GM23338 (cell line): ENCODE data around the gene TMEM45A. TPM values are rescaled to one million over a fixed set of nuclear protein-coding genes. Genes with fewer than 3 reads are reported as not detected.

Experiments
- ATAC-seq: fragments of 200-7000 bp; cut with Tn5 transposase; 3 replicates; pipeline ENCODE4 v1.9.1; 2020
- DNase-seq: peaks from one replicate; pipeline ENCODE4 v3.0.0-alpha.2; 2015; ENCODE audit warnings: low spot score
- H2AFZ ChIP-seq: fragments of 200-600 bp; sonication (generic); 2 replicates; pipeline ENCODE4 v1.8.0; 2016; ENCODE audit warnings: antibody characterized with exemption, mild to moderate bottlenecking, moderate library complexity
- H3F3A ChIP-seq: fragments of 200-600 bp; sonication (generic); replicated peaks from 2 replicates; pipeline ENCODE4 v1.8.0; 2017; ENCODE audit warnings: antibody characterized with exemption, mixed run types, low read depth
- H3K27ac ChIP-seq: fragments of 200-600 bp; sonication (generic); 2 replicates; pipeline ENCODE4 v1.6.1; 2016; ENCODE audit warnings: low read depth
- H3K27me3 ChIP-seq: fragments of 200-600 bp; sonication (generic); 2 replicates; pipeline ENCODE4 v1.8.0; 2016; ENCODE audit warnings: mild to moderate bottlenecking, mixed run types, moderate library complexity; ENCODE audit not compliant: insufficient read depth
- H3K36me3 ChIP-seq: fragments of 200-600 bp; sonication (generic); 2 replicates; pipeline ENCODE4 v1.8.0; 2016; ENCODE audit warnings: mild to moderate bottlenecking; ENCODE audit not compliant: insufficient read depth
- H3K4me1 ChIP-seq: fragments of 200-600 bp; sonication (generic); 2 replicates; pipeline ENCODE4 v1.8.0; 2016; ENCODE audit warnings: mild to moderate bottlenecking, moderate library complexity; ENCODE audit not compliant: insufficient read depth
- H3K4me2 ChIP-seq: fragments of 200-600 bp; sonication (generic); 2 replicates; pipeline ENCODE4 v1.7.1; 2017; ENCODE audit warnings: mixed run types
- H3K4me3 ChIP-seq: fragments of 200-600 bp; sonication (generic); 2 replicates; pipeline ENCODE4 v1.6.1; 2016; ENCODE audit warnings: mixed run types
- H3K79me2 ChIP-seq: fragments of 200-600 bp; sonication (generic); replicated peaks from 2 replicates; pipeline ENCODE4 v1.8.0; 2017; ENCODE audit warnings: mild to moderate bottlenecking; ENCODE audit not compliant: insufficient read depth
- H3K9me2 ChIP-seq: fragments of 200-600 bp; sonication (generic); 2 replicates; pipeline ENCODE4 v1.8.0; 2017; ENCODE audit not compliant: insufficient read depth
- H4K20me1 ChIP-seq: fragments of 200-600 bp; sonication (generic); replicated peaks from 2 replicates; pipeline ENCODE4 v1.8.0; 2017; ENCODE audit warnings: mild to moderate bottlenecking; ENCODE audit not compliant: insufficient read depth
- H3K27ac Mint-ChIP-seq: 2 replicates; pipeline ENCODE4 v1.8.0; 2020; ENCODE audit warnings: inconsistent platforms, mild to moderate bottlenecking, moderate library complexity, mixed read lengths
- H3K27me3 Mint-ChIP-seq: 3 replicates; pipeline ENCODE4 v1.8.0; 2022; ENCODE audit warnings: low read depth, mild to moderate bottlenecking, moderate library complexity, mixed read lengths, inconsistent platforms; ENCODE audit not compliant: insufficient read depth, poor library complexity
- H3K36me3 Mint-ChIP-seq: 3 replicates; pipeline ENCODE4 v1.8.0; 2021; ENCODE audit warnings: low read depth, mild to moderate bottlenecking, inconsistent platforms, moderate library complexity, mixed read lengths
- H3K4me1 Mint-ChIP-seq: 3 replicates; pipeline ENCODE4 v1.8.0; 2020; ENCODE audit warnings: mild to moderate bottlenecking, inconsistent platforms, mixed read lengths
- H3K4me3 Mint-ChIP-seq: 3 replicates; pipeline ENCODE4 v1.8.0; 2021; ENCODE audit warnings: moderate library complexity, mild to moderate bottlenecking, inconsistent platforms, mixed read lengths
- H3K9me3 Mint-ChIP-seq: 3 replicates; pipeline ENCODE4 v1.8.0; 2020; ENCODE audit warnings: moderate library complexity, mild to moderate bottlenecking, inconsistent platforms, mixed read lengths
- CREB1 ChIP-seq: fragments of 250-450 bp; sonication (Bioruptor Pico); IDR thresholded peaks from 2 replicates; pipeline ENCODE4 v1.5.0; 2020; ENCODE audit warnings: low read depth, mild to moderate bottlenecking, moderate library complexity
- EZH2 ChIP-seq: fragments of 200-600 bp; sonication (generic); IDR thresholded peaks from one replicate; pipeline ENCODE4 v1.8.0; 2017; ENCODE audit warnings: antibody characterized with exemption, mild to moderate bottlenecking, low read depth; ENCODE audit not compliant: unreplicated experiment
- EZH2phosphoT487 ChIP-seq: fragments of 200-600 bp; sonication (generic); IDR thresholded peaks from one replicate; pipeline ENCODE4 v1.8.1; 2018; ENCODE audit warnings: antibody characterized with exemption; ENCODE audit not compliant: unreplicated experiment
- JUNB ChIP-seq: IDR thresholded peaks from one replicate; pipeline ENCODE4 v1.6.1; 2016; ENCODE audit warnings: antibody characterized with exemption; ENCODE audit not compliant: unreplicated experiment
- NANOG ChIP-seq: IDR thresholded peaks from 2 replicates; pipeline ENCODE4 v1.6.1; 2016; ENCODE audit warnings: antibody characterized with exemption, borderline replicate concordance
- POLR2AphosphoS5 ChIP-seq: IDR thresholded peaks from 2 replicates; pipeline ENCODE4 v1.6.1; 2016; ENCODE audit warnings: antibody characterized with exemption, low read depth
- STAT1 ChIP-seq: IDR thresholded peaks from one replicate; pipeline ENCODE4 v1.6.1; 2016; ENCODE audit warnings: antibody characterized with exemption; ENCODE audit not compliant: unreplicated experiment
- ZNF114 ChIP-seq: fragments of 250-450 bp; sonication (Bioruptor Pico); IDR thresholded peaks from 2 replicates; pipeline ENCODE4 v1.5.0; 2020; ENCODE audit warnings: mild to moderate bottlenecking, moderate library complexity
- ZNF331 ChIP-seq: fragments of 250-450 bp; sonication (Bioruptor Pico); IDR thresholded peaks from 2 replicates; pipeline ENCODE4 v1.5.0; 2020; ENCODE audit warnings: low read depth, mild to moderate bottlenecking, moderate library complexity
- polyA plus RNA-seq: library from polyadenylated mRNA; unstranded; fragments of >200 nt; fragmentation: Nextera tagmentation; extraction: Ambion mirVana; gene quantifications from 2 replicates; pipeline ENCODE4 v1.2.1, GENCODE V29; 2016
- total RNA-seq: library from RNA; depleted of rRNA; stranded (reverse); fragments of >200 nt; shearing (Covaris generic); gene quantifications from 2 replicates; pipeline ENCODE4 v1.2.3, GENCODE V29; 2014
- TF ChIP-seq, protein P1 (sequence below): fragments of 250-450 bp; sonication (Bioruptor Pico); IDR thresholded peaks from 2 replicates; pipeline ENCODE4 v1.5.0; 2020; ENCODE audit warnings: mild to moderate bottlenecking, moderate library complexity
- TF ChIP-seq, protein P2 (sequence below), 2 experiments: fragments of 200-600 bp in 1 of 2; sonication (generic) in 1 of 2; conservative IDR thresholded peaks; 2 replicates each; pipeline versions ENCODE4 v1.5.1 to v1.6.1; 2016 to 2017; ENCODE audit warnings: antibody characterized with exemption in 2 of 2, low read depth in 2 of 2, mild to moderate bottlenecking in 2 of 2, moderate library complexity in 1 of 2
- TF ChIP-seq, protein P3 (sequence below): IDR thresholded peaks from one replicate; pipeline ENCODE4 v1.6.1; 2018; ENCODE audit warnings: antibody characterized with exemption; ENCODE audit not compliant: unreplicated experiment
- TF ChIP-seq, protein P4 (sequence below): IDR thresholded peaks from 2 replicates; pipeline ENCODE4 v1.6.1; 2016; ENCODE audit warnings: antibody characterized with exemption

TMEM45A gene
- total and polyA plus RNA-seq, 2 experiments from 2014 or later = 6.5 to 12.7 TPM

DNA sequence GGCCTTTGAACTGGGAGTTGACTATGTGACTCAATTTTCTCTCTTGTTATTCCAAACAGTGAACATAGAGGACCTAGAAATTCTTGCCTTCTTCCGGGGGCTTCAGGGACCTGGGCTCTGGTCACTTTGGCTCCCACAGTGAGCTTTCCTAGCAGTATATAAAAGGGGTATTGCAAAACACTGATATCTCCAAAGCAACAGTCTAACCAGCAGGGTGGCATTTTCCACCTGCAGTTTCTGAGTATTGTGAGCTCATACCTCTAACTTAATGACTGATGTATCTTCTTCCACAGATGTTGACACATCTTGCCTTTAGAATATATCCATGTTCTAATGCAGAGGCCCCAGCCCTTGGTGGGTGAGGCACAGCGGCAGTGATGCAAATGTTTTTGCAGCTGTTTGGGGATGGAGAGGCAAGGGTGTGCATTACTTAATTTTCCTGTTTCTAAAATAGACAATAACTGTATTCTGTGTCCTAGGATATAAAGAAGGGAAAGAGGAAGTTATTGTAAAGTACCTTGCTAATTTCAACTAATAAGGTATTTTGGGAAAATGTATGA is 71.3 kb downstream of the TMEM45A start:
- Histone ChIP-seq H3K27ac (no peak overlapping the region), H3K79me2 (no peaks in the 10 kb centered on the region), H3K36me3 (no peaks in the 10 kb centered on the region), H3F3A (no peaks in the 10 kb centered on the region), H3K4me3 (no peak overlapping the region), H4K20me1 (no peaks in the 10 kb centered on the region), H3K27me3 (no peaks in the 10 kb centered on the region), H3K4me2 (no peak overlapping the region), H3K9me2 (no peaks in the 10 kb centered on the region), H3K4me1 (peaks cover 19% of the 10 kb centered on the region), H2AFZ (no peak overlapping the region)
- Mint-ChIP-seq H3K4me3 (no peak overlapping the region), H3K27ac (no peak overlapping the region), H3K4me1 (peaks cover 27% of the 10 kb centered on the region), H3K36me3 (no peaks in the 10 kb centered on the region), H3K9me3 (no peaks in the 10 kb centered on the region), H3K27me3 (no peaks in the 10 kb centered on the region)
- ATAC-seq (no peak), DNase-seq (no peak)
- TF ChIP-seq STAT1 (no peak), JUNB (no peak), EZH2 (no peak), CREB1 (CRISPR knock-in tag) (no peak), EZH2phosphoT487 (no peak), NANOG (no peak), POLR2AphosphoS5 (no peak), ZNF114 (CRISPR knock-in tag) (no peak), ZNF331 (CRISPR knock-in tag) (no peak)
- TF ChIP-seq, protein P1, sequence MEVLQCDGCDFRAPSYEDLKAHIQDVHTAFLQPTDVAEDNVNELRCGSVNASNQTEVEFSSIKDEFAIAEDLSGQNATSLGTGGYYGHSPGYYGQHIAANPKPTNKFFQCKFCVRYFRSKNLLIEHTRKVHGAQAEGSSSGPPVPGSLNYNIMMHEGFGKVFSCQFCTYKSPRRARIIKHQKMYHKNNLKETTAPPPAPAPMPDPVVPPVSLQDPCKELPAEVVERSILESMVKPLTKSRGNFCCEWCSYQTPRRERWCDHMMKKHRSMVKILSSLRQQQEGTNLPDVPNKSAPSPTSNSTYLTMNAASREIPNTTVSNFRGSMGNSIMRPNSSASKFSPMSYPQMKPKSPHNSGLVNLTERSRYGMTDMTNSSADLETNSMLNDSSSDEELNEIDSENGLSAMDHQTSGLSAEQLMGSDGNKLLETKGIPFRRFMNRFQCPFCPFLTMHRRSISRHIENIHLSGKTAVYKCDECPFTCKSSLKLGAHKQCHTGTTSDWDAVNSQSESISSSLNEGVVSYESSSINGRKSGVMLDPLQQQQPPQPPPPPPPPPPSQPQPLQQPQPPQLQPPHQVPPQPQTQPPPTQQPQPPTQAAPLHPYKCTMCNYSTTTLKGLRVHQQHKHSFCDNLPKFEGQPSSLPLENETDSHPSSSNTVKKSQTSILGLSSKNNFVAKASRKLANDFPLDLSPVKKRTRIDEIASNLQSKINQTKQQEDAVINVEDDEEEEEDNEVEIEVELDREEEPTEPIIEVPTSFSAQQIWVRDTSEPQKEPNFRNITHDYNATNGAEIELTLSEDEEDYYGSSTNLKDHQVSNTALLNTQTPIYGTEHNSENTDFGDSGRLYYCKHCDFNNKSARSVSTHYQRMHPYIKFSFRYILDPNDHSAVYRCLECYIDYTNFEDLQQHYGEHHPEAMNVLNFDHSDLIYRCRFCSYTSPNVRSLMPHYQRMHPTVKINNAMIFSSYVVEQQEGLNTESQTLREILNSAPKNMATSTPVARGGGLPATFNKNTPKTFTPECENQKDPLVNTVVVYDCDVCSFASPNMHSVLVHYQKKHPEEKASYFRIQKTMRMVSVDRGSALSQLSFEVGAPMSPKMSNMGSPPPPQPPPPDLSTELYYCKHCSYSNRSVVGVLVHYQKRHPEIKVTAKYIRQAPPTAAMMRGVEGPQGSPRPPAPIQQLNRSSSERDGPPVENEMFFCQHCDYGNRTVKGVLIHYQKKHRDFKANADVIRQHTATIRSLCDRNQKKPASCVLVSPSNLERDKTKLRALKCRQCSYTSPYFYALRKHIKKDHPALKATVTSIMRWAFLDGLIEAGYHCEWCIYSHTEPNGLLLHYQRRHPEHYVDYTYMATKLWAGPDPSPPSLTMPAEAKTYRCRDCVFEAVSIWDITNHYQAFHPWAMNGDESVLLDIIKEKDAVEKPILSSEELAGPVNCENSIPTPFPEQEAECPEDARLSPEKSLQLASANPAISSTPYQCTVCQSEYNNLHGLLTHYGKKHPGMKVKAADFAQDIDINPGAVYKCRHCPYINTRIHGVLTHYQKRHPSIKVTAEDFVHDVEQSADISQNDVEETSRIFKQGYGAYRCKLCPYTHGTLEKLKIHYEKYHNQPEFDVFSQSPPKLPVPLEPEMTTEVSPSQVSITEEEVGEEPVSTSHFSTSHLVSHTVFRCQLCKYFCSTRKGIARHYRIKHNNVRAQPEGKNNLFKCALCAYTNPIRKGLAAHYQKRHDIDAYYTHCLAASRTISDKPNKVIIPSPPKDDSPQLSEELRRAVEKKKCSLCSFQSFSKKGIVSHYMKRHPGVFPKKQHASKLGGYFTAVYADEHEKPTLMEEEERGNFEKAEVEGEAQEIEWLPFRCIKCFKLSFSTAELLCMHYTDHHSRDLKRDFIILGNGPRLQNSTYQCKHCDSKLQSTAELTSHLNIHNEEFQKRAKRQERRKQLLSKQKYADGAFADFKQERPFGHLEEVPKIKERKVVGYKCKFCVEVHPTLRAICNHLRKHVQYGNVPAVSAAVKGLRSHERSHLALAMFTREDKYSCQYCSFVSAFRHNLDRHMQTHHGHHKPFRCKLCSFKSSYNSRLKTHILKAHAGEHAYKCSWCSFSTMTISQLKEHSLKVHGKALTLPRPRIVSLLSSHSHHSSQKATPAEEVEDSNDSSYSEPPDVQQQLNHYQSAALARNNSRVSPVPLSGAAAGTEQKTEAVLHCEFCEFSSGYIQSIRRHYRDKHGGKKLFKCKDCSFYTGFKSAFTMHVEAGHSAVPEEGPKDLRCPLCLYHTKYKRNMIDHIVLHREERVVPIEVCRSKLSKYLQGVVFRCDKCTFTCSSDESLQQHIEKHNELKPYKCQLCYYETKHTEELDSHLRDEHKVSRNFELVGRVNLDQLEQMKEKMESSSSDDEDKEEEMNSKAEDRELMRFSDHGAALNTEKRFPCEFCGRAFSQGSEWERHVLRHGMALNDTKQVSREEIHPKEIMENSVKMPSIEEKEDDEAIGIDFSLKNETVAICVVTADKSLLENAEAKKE (CRISPR knock-in tag) = no peak
- TF ChIP-seq, protein P2, sequence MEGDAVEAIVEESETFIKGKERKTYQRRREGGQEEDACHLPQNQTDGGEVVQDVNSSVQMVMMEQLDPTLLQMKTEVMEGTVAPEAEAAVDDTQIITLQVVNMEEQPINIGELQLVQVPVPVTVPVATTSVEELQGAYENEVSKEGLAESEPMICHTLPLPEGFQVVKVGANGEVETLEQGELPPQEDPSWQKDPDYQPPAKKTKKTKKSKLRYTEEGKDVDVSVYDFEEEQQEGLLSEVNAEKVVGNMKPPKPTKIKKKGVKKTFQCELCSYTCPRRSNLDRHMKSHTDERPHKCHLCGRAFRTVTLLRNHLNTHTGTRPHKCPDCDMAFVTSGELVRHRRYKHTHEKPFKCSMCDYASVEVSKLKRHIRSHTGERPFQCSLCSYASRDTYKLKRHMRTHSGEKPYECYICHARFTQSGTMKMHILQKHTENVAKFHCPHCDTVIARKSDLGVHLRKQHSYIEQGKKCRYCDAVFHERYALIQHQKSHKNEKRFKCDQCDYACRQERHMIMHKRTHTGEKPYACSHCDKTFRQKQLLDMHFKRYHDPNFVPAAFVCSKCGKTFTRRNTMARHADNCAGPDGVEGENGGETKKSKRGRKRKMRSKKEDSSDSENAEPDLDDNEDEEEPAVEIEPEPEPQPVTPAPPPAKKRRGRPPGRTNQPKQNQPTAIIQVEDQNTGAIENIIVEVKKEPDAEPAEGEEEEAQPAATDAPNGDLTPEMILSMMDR (conservative IDR thresholded peaks at IDR 0.05; ENCODE audit: low read depth in 2 of 2) = no peak
- TF ChIP-seq, protein P3, sequence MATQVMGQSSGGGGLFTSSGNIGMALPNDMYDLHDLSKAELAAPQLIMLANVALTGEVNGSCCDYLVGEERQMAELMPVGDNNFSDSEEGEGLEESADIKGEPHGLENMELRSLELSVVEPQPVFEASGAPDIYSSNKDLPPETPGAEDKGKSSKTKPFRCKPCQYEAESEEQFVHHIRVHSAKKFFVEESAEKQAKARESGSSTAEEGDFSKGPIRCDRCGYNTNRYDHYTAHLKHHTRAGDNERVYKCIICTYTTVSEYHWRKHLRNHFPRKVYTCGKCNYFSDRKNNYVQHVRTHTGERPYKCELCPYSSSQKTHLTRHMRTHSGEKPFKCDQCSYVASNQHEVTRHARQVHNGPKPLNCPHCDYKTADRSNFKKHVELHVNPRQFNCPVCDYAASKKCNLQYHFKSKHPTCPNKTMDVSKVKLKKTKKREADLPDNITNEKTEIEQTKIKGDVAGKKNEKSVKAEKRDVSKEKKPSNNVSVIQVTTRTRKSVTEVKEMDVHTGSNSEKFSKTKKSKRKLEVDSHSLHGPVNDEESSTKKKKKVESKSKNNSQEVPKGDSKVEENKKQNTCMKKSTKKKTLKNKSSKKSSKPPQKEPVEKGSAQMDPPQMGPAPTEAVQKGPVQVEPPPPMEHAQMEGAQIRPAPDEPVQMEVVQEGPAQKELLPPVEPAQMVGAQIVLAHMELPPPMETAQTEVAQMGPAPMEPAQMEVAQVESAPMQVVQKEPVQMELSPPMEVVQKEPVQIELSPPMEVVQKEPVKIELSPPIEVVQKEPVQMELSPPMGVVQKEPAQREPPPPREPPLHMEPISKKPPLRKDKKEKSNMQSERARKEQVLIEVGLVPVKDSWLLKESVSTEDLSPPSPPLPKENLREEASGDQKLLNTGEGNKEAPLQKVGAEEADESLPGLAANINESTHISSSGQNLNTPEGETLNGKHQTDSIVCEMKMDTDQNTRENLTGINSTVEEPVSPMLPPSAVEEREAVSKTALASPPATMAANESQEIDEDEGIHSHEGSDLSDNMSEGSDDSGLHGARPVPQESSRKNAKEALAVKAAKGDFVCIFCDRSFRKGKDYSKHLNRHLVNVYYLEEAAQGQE = no peak
- TF ChIP-seq, protein P4, sequence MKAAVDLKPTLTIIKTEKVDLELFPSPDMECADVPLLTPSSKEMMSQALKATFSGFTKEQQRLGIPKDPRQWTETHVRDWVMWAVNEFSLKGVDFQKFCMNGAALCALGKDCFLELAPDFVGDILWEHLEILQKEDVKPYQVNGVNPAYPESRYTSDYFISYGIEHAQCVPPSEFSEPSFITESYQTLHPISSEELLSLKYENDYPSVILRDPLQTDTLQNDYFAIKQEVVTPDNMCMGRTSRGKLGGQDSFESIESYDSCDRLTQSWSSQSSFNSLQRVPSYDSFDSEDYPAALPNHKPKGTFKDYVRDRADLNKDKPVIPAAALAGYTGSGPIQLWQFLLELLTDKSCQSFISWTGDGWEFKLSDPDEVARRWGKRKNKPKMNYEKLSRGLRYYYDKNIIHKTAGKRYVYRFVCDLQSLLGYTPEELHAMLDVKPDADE = no peak
